ENCODE measurements around the gene INPP4B. TPM values are rescaled to one million over a fixed set of nuclear protein-coding genes. Genes with fewer than 3 reads are reported as not detected.

The INPP4B gene
- total RNA-seq, 1 experiment from 2014 or later, result 14.3 TPM

GRCh38 chr4:142378179-142378578 is 467.9 kb downstream of the INPP4B start:
- no peaks in the 10 kb centered on the region for H3K36me3 ChIP-seq (ENCODE audit: control insufficient read depth in 1 of 2, insufficient read depth in 2 of 2, low read length in 2 of 2)
- CTCF ChIA-PET, result no interaction called here
- no peaks in the 10 kb centered on the region for H3K27me3 ChIP-seq (ENCODE audit: insufficient read depth, low read length)
- no peak overlapping the region for H3K4me2 ChIP-seq (ENCODE audit: low read length)
- no peak overlapping the region for H3K4me3 ChIP-seq (replicated peaks in 1 of 2; ENCODE audit: low read depth in 1 of 2, low read length in 2 of 2)
- H3K9me2 ChIP-seq (ENCODE audit: insufficient read depth), result no peaks in the 10 kb centered on the region
- no peaks in the 10 kb centered on the region for H3K9me3 ChIP-seq (ENCODE audit: control insufficient read depth in 1 of 2, insufficient read depth in 1 of 2, low read depth in 1 of 2, low read length in 2 of 2)
- H3K79me2 ChIP-seq (ENCODE audit: insufficient read depth, low read length), result no peaks in the 10 kb centered on the region; the same call in 1 of the 2 replicates
- no TSS peak for BruUV-seq (replicated peaks)
- RAD21 ChIA-PET (ENCODE audit: low non-redundant PET in 1 of 2, low total read pairs in 2 of 2, uncharacterized antibody in 2 of 2, unreplicated experiment in 2 of 2), result no interaction called here
- DNase-seq (ENCODE audit: low read depth, low spot score) (no peak), ATAC-seq (no peak)
- no peaks in the 10 kb centered on the region for H4K20me1 ChIP-seq (ENCODE audit: insufficient read depth)
- no peak overlapping the region for H3K9ac ChIP-seq (ENCODE audit: low read length)
- H3K27ac ChIP-seq (ENCODE audit: low read depth, low read length), result peak overlapping the region; percentile 83; the same call in 1 of the 2 replicates
- H2AFZ ChIP-seq (ENCODE audit: low read depth, low read length, poor library complexity, severe bottlenecking), result no peak overlapping the region
- intact Hi-C loops (cut with micrococcal nuclease), result no loop called here
- TF ChIP-seq EZH2phosphoT487 (IDR thresholded peaks at IDR 0.05; ENCODE audit: borderline replicate concordance) (no peak), TCF7L2 (IDR thresholded peaks at IDR 0.05; ENCODE audit: borderline replicate concordance, extremely low read depth, insufficient read depth, insufficient read length) (no peak), CBX3 (IDR thresholded peaks at IDR 0.05; ENCODE audit: low read depth) (no peak), REST (IDR thresholded peaks at IDR 0.05; ENCODE audit: low read depth) (no peak), JUND (IDR thresholded peaks at IDR 0.05) (no peak), ZFX (IDR thresholded peaks at IDR 0.05) (no peak), EGR1 (IDR thresholded peaks at IDR 0.05; ENCODE audit: low read depth) (no peak), SIN3A (IDR thresholded peaks at IDR 0.05; ENCODE audit: low read depth) (no peak), FOSL1 (IDR thresholded peaks at IDR 0.05; ENCODE audit: low read depth) (no peak), POLR2A (IDR thresholded peaks at IDR 0.05; ENCODE audit: borderline replicate concordance, extremely low read depth, insufficient read depth, insufficient read length) (no peak), RAD21 (IDR thresholded peaks at IDR 0.05; ENCODE audit: low read depth) (no peak), ELF1 (IDR thresholded peaks at IDR 0.05; ENCODE audit: borderline replicate concordance, low read depth) (no peak), YY1 (IDR thresholded peaks at IDR 0.05; ENCODE audit: extremely low read depth, insufficient replicate concordance, low read depth, low read length) (no peak), ZNF274 (IDR thresholded peaks at IDR 0.05; ENCODE audit: low read depth, low read length) (no peak), POLR2AphosphoS5 (IDR thresholded peaks at IDR 0.05; ENCODE audit: low read depth, low read length) (no peak)
- TF ChIP-seq, protein P1, sequence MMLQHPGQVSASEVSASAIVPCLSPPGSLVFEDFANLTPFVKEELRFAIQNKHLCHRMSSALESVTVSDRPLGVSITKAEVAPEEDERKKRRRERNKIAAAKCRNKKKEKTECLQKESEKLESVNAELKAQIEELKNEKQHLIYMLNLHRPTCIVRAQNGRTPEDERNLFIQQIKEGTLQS (IDR thresholded peaks at IDR 0.05), result no peak
- TF ChIP-seq, protein P2, sequence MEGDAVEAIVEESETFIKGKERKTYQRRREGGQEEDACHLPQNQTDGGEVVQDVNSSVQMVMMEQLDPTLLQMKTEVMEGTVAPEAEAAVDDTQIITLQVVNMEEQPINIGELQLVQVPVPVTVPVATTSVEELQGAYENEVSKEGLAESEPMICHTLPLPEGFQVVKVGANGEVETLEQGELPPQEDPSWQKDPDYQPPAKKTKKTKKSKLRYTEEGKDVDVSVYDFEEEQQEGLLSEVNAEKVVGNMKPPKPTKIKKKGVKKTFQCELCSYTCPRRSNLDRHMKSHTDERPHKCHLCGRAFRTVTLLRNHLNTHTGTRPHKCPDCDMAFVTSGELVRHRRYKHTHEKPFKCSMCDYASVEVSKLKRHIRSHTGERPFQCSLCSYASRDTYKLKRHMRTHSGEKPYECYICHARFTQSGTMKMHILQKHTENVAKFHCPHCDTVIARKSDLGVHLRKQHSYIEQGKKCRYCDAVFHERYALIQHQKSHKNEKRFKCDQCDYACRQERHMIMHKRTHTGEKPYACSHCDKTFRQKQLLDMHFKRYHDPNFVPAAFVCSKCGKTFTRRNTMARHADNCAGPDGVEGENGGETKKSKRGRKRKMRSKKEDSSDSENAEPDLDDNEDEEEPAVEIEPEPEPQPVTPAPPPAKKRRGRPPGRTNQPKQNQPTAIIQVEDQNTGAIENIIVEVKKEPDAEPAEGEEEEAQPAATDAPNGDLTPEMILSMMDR (IDR thresholded peaks at IDR 0.05 in 2 of 3, conservative IDR thresholded peaks at IDR 0.05 in 1 of 3; ENCODE audit: borderline replicate concordance in 1 of 3, insufficient read depth in 1 of 3, low read depth in 2 of 3, low read length in 2 of 3), result no peak
- TF ChIP-seq, protein P3, sequence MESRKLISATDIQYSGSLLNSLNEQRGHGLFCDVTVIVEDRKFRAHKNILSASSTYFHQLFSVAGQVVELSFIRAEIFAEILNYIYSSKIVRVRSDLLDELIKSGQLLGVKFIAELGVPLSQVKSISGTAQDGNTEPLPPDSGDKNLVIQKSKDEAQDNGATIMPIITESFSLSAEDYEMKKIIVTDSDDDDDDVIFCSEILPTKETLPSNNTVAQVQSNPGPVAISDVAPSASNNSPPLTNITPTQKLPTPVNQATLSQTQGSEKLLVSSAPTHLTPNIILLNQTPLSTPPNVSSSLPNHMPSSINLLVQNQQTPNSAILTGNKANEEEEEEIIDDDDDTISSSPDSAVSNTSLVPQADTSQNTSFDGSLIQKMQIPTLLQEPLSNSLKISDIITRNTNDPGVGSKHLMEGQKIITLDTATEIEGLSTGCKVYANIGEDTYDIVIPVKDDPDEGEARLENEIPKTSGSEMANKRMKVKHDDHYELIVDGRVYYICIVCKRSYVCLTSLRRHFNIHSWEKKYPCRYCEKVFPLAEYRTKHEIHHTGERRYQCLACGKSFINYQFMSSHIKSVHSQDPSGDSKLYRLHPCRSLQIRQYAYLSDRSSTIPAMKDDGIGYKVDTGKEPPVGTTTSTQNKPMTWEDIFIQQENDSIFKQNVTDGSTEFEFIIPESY (IDR thresholded peaks at IDR 0.05; ENCODE audit: extremely low read depth, insufficient replicate concordance, low read length), result no peak
- TF ChIP-seq, protein P4, sequence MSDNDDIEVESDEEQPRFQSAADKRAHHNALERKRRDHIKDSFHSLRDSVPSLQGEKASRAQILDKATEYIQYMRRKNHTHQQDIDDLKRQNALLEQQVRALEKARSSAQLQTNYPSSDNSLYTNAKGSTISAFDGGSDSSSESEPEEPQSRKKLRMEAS (IDR thresholded peaks at IDR 0.05), result no peak
- POLR2A ChIA-PET, result no interaction called here
- peaks cover 61 to 63% of the 10 kb centered on the region in 2 experiments for H3K4me1 ChIP-seq (ENCODE audit: control insufficient read depth in 1 of 2, insufficient read depth in 2 of 2, low read length in 2 of 2)
